BE2C (cell line): ENCODE data around the gene SNTG2.

Source experiments
- DNase-seq: peaks from one replicate; pipeline ENCODE4 v3.0.0-alpha.2; 2020
- H3K27me3 ChIP-seq: fragments of 250-450 bp; sonication (Bioruptor Pico); 2 replicates; pipeline ENCODE4 v1.5.1; 2020; ENCODE audit warnings: mild to moderate bottlenecking
- H3K36me3 ChIP-seq: fragments of 250-450 bp; sonication (Bioruptor Pico); 2 replicates; pipeline ENCODE4 v1.5.1; 2020; ENCODE audit warnings: mild to moderate bottlenecking
- H3K4me1 ChIP-seq: fragments of 250-450 bp; sonication (Bioruptor Pico); 2 replicates; pipeline ENCODE4 v1.5.1; 2020
- H3K4me3 ChIP-seq: 2 replicates; pipeline ENCODE4 v1.5.1; 2011; ENCODE audit warnings: low read depth, low read length
- H3K9me3 ChIP-seq: fragments of 250-450 bp; sonication (Bioruptor Pico); 2 replicates; pipeline ENCODE4 v1.5.1; 2020
- TF ChIP-seq, protein P1 (sequence below): IDR thresholded peaks from 2 replicates; pipeline ENCODE4 v1.5.1; 2012; ENCODE audit warnings: mild to moderate bottlenecking, low read depth, low read length

Gene SNTG2

GRCh38 chr2:1297372-1298159 lies 346.9 kb downstream of the SNTG2 start:
- no peak for DNase-seq
- TF ChIP-seq, protein P1, sequence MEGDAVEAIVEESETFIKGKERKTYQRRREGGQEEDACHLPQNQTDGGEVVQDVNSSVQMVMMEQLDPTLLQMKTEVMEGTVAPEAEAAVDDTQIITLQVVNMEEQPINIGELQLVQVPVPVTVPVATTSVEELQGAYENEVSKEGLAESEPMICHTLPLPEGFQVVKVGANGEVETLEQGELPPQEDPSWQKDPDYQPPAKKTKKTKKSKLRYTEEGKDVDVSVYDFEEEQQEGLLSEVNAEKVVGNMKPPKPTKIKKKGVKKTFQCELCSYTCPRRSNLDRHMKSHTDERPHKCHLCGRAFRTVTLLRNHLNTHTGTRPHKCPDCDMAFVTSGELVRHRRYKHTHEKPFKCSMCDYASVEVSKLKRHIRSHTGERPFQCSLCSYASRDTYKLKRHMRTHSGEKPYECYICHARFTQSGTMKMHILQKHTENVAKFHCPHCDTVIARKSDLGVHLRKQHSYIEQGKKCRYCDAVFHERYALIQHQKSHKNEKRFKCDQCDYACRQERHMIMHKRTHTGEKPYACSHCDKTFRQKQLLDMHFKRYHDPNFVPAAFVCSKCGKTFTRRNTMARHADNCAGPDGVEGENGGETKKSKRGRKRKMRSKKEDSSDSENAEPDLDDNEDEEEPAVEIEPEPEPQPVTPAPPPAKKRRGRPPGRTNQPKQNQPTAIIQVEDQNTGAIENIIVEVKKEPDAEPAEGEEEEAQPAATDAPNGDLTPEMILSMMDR = no peak
- H3K9me3 ChIP-seq = no peaks in the 10 kb centered on the region
- H3K4me3 ChIP-seq = no peak overlapping the region
- no peaks in the 10 kb centered on the region for H3K27me3 ChIP-seq
- H3K4me1 ChIP-seq = no peaks in the 10 kb centered on the region
- H3K36me3 ChIP-seq = no peaks in the 10 kb centered on the region

- TF ChIP-seq, protein P1 = no peak
- Histone ChIP-seq H3K36me3 (no peaks in the 10 kb centered on the region), H3K4me1 (no peaks in the 10 kb centered on the region), H3K9me3 (no peaks in the 10 kb centered on the region), H3K27me3 (no peaks in the 10 kb centered on the region), H3K4me3 (no peak overlapping the region)
- DNase-seq = no peak
These were observed 348.4 kb downstream of the SNTG2 start for GRCh38 chr2:1299043-1299442.

DNA sequence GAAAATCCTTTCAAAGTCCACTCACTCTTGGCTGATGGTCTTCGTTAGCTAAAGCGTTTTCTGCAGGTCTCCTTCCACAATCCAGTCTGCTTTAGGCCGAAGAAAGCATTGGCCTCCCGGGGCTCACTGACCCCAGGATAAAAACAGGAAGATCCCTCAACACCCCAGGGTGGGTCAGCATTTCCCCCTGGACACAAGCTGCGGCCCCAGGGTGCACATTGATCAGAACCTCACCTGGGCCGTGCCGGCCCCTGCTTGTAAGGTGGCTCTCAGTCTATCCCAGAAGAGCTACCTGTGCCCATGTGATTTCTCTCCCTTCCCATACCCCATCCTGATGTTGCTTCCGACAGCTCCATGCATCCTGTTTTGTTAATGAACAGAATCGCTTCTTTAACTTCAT lies 349.6 kb downstream of the SNTG2 start:
- Histone ChIP-seq H3K9me3 (no peaks in the 10 kb centered on the region), H3K4me3 (no peak overlapping the region), H3K36me3 (no peaks in the 10 kb centered on the region), H3K4me1 (no peaks in the 10 kb centered on the region), H3K27me3 (no peaks in the 10 kb centered on the region)
- TF ChIP-seq, protein P1 = no peak
- no peak for DNase-seq

- Histone ChIP-seq H3K27me3 (no peaks in the 10 kb centered on the region), H3K9me3 (no peaks in the 10 kb centered on the region), H3K36me3 (no peaks in the 10 kb centered on the region), H3K4me1 (no peaks in the 10 kb centered on the region), H3K4me3 (no peak overlapping the region)
- TF ChIP-seq, protein P1 = no peak
- DNase-seq = no peak
These were observed 350.4 kb downstream of the SNTG2 start for GRCh38 chr2:1301056-1301455.

DNA sequence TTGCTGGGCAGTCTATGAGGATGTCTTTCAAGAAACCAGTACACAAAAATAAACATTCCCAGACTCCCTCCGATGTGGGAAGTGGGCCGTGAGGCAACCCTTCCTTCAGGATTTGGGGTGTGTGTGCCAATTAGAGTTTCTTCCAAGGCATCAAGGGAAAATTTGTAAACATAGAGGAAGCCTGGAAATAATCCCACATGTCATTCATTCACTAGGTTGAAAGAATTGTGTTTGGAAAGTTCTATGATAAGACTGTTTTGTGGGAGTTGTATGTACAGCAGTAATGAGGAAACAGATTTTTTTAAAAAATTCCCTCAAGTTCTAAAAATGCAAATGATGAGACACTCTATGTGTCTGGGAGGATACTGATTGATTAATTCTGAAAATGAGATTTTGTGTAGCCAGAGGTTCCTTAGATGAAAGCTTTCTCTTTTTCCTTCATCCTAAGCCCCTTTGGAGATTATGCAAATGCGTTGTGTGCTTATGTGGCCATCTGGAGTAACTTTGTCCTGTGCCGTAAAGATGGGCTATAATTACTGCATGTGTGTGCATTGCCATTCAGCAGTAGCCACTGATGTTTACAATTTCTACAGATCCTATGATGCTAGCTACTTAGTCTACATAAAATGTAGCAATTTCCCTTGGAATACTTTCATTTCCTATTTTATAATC lies 354.8 kb downstream of the SNTG2 start:
- TF ChIP-seq, protein P1 = no peak
- no peak overlapping the region for H3K4me3 ChIP-seq

More for the DNA sequence above, 354.8 kb downstream of the SNTG2 start:
- H3K4me1 ChIP-seq = no peaks in the 10 kb centered on the region
- no peaks in the 10 kb centered on the region for H3K27me3 ChIP-seq
- no peaks in the 10 kb centered on the region for H3K9me3 ChIP-seq
- no peaks in the 10 kb centered on the region for H3K36me3 ChIP-seq
- DNase-seq = no peak
